Effector memory CD4-positive, alpha-beta T cell (primary cell): ENCODE results near the gene ASTN2.

Experiments
- DNase-seq, 3 donors: peaks; one replicate each; pipeline ENCODE4 v3.0.0-alpha.2; 2020
- H3K27ac ChIP-seq: 2 replicates; pipeline ENCODE4 v1.7.0; 2013; ENCODE audit warnings: mild to moderate bottlenecking, low read length, moderate library complexity; ENCODE audit not compliant: insufficient read depth, poor library complexity, severe bottlenecking
- H3K27me3 ChIP-seq: replicated peaks from 2 replicates; pipeline ENCODE4 v1.7.0; 2013; ENCODE audit warnings: mild to moderate bottlenecking, low read length; ENCODE audit not compliant: insufficient read depth, control insufficient read depth, poor library complexity, severe bottlenecking
- H3K36me3 ChIP-seq: 2 replicates; pipeline ENCODE4 v1.7.0; 2013; ENCODE audit warnings: mild to moderate bottlenecking, low read length, moderate library complexity; ENCODE audit not compliant: control insufficient read depth, insufficient read depth
- H3K4me1 ChIP-seq: 2 replicates; pipeline ENCODE4 v1.7.0; 2013; ENCODE audit warnings: low read length, mild to moderate bottlenecking; ENCODE audit not compliant: control insufficient read depth, insufficient read depth, poor library complexity, severe bottlenecking
- H3K4me3 ChIP-seq: 2 replicates; pipeline ENCODE4 v1.7.0; 2013; ENCODE audit warnings: low read length, low read depth, mild to moderate bottlenecking; ENCODE audit not compliant: insufficient read depth, poor library complexity, severe bottlenecking
- H3K9me3 ChIP-seq: 2 replicates; pipeline ENCODE4 v1.7.0; 2013; ENCODE audit warnings: mild to moderate bottlenecking, low read length, moderate library complexity; ENCODE audit not compliant: control insufficient read depth

The ASTN2 gene

DNA sequence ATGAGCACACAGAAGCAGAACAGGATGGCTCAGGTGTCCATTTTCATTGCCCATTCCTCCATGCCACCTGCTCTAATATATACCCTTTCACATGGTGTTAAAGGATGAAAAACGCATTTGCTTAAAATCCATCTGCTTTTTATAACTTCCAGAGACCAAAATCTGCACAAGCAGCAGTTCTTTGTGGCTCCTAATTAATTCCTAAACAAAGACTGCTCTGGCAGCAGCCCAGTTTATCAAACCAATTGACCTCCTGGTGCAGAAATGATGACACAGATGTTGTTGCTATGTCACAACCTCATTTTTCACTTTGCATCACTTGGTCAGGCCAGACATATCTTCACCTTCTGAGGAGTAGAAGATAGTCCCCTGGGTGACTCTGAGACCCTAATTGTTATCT is 141.2 kb downstream of the ASTN2 start:
- no peaks in the 10 kb centered on the region for H3K9me3 ChIP-seq
- no peak for DNase-seq
- H3K27ac ChIP-seq: no peak overlapping the region
- H3K4me3 ChIP-seq: no peak overlapping the region
- H3K27me3 ChIP-seq: no peaks in the 10 kb centered on the region
- H3K4me1 ChIP-seq: no peaks in the 10 kb centered on the region
- no peaks in the 10 kb centered on the region for H3K36me3 ChIP-seq

DNA sequence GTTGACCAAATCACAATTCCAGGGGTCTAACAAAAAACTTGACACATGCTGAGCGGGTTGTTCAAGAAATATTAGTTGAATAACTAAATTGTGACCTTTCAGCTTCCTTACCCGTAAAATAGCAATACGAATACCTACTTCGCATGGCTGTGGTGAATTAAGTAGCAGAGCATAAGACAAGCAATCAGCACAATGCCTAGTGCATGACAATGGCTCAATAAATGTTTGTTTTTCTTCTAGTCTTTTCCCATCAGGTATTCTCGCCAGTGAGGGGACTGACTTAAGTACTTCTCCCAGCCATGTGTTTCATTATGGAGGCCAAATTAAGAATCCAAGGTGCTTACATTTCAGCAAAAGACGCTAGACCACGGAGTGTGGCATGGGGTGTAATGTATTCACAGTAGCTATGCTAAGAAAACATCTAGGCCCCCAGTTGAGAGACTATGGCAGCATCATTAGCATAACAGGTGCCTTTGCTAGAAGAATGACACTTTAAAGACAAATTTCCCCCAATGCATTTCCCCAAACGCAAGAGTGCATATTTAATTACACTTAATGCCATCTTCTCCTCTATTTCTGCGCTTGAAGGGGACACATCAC is 145.9 kb downstream of the ASTN2 start:
- Histone ChIP-seq H3K36me3 (no peaks in the 10 kb centered on the region), H3K4me3 (no peak overlapping the region), H3K27me3 (no peaks in the 10 kb centered on the region), H3K4me1 (no peaks in the 10 kb centered on the region), H3K9me3 (no peaks in the 10 kb centered on the region), H3K27ac (no peak overlapping the region)
- no peak for DNase-seq

DNA sequence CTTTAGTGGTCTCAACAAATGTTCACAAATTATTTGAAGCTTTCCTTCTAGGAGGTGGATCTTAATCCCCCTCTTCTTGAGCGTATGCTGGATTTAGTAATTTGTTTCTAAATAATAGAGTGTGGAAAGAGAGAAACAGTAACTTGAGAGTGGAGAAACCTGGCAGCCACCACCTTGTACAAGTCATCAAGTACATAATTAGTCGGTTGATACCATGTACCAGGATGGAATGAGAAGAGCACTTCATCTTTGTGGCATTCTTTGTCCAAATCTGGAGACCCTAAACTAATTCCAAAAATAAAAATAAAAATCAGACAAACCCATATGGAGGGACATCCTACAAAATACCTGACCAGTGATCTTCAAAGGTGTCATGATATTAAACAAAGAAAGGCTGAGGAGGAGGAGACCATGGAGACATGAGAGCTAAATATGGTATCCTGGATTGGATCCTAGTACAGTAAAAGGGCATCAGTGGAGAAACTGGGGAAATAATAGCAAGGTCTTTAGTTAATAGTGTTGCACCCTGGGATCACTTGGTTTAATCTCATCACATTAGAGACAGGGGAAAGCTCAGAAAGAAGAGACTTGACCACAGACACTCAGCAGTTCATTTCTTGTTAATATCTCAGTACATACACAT is 147.9 kb downstream of the ASTN2 start:
- DNase-seq: no peak
- no peak overlapping the region for H3K27ac ChIP-seq
- H3K4me3 ChIP-seq: no peak overlapping the region
- H3K4me1 ChIP-seq: no peaks in the 10 kb centered on the region
- H3K36me3 ChIP-seq: no peaks in the 10 kb centered on the region
- H3K9me3 ChIP-seq: no peaks in the 10 kb centered on the region
- H3K27me3 ChIP-seq: no peaks in the 10 kb centered on the region

DNA sequence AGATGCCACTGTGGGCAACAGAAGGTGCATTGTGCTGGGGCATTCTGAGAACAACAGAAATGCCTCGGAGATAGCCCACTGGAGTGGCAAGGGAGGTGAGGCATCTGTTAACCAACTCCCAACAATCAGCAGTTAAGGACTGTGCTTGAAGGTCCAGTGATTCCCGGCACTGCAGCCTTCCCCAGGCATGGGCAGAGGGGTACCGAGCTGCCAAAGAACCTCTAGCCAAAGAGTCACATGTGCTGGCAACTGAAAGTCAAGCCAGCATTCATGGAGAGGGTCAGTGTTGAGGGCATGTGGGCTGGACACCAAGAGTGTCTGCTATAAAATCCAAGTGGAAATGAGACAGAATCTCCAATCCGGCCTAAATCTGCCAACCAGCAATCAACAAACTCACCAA is 149.6 kb downstream of the ASTN2 start:
- Histone ChIP-seq H3K27ac (no peak overlapping the region), H3K4me1 (no peaks in the 10 kb centered on the region), H3K36me3 (no peaks in the 10 kb centered on the region), H3K4me3 (no peak overlapping the region), H3K9me3 (no peaks in the 10 kb centered on the region), H3K27me3 (no peaks in the 10 kb centered on the region)
- no peak for DNase-seq

DNA sequence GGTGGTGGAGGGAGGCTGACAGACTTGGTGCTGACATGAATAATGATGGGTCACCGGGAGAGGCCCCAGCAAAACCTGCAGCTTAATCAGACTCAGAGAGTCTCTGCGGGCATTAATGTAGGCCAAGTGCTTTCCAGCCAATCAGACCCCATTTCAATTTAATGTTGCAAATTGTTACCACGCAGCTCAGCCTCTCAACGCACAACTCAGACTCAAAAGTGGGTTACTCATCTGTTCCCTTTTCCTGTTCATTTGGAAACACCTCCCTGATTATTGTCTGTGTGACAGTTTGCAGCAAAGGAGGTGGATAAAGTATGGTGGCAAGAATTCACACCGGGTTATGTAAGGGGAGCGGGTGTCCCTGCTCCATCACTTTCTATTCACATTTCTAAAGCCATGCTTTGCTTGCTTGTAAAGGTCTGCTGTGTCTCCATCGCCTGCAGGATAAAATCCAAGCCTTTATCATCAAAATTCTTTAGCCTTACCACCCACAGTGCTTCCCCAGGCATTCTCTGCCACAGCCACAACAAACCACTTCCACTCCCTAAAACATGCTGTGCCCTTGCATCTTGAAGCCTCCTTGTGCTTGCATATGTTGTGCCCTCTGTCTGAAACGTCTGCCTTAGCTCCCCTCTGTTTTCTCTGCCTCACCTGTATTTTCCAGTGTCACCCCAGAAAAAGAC is 156.5 kb downstream of the ASTN2 start:
- H3K27ac ChIP-seq: no peak overlapping the region
- no peak overlapping the region for H3K4me3 ChIP-seq
- no peaks in the 10 kb centered on the region for H3K36me3 ChIP-seq
- no peak for DNase-seq
- no peaks in the 10 kb centered on the region for H3K9me3 ChIP-seq
- no peaks in the 10 kb centered on the region for H3K4me1 ChIP-seq
- no peaks in the 10 kb centered on the region for H3K27me3 ChIP-seq

DNA sequence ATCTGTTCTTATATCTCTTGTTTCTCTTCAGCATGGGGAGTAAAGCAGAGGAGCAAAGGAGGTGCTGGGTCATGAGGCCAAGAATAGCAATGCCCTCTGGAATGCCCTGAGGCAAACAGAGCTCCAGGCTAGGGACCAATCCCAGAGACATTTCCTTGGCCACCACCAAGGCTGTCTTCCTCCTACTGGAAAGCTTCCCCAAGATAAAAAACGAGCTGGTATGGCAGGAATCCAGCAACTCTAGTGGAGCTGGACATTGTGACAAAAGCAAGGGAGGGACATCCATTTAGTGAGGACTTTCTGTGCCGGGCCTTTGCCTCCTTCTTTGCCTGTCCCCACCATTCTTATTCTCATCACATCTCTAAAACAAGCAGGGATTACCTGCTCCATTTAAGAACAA is 161.6 kb downstream of the ASTN2 start:
- no peaks in the 10 kb centered on the region for H3K27me3 ChIP-seq
- H3K9me3 ChIP-seq: no peaks in the 10 kb centered on the region
- H3K36me3 ChIP-seq: no peaks in the 10 kb centered on the region
- no peak overlapping the region for H3K27ac ChIP-seq
- H3K4me3 ChIP-seq: no peak overlapping the region
- no peak for DNase-seq
- no peaks in the 10 kb centered on the region for H3K4me1 ChIP-seq

- Histone ChIP-seq H3K36me3 (no peaks in the 10 kb centered on the region), H3K4me3 (no peak overlapping the region), H3K27ac (no peak overlapping the region), H3K27me3 (no peaks in the 10 kb centered on the region), H3K9me3 (no peaks in the 10 kb centered on the region), H3K4me1 (no peaks in the 10 kb centered on the region)
- DNase-seq: no peak
Observed at GRCh38 chr9:117250610-117251215, 164.1 kb downstream of the ASTN2 start.

GRCh38 chr9:117249799-117250198 is 165.1 kb downstream of the ASTN2 start:
- Histone ChIP-seq H3K27me3 (no peaks in the 10 kb centered on the region), H3K27ac (no peak overlapping the region), H3K36me3 (no peaks in the 10 kb centered on the region), H3K4me1 (no peaks in the 10 kb centered on the region), H3K4me3 (no peak overlapping the region), H3K9me3 (no peaks in the 10 kb centered on the region)
- no peak for DNase-seq

DNA sequence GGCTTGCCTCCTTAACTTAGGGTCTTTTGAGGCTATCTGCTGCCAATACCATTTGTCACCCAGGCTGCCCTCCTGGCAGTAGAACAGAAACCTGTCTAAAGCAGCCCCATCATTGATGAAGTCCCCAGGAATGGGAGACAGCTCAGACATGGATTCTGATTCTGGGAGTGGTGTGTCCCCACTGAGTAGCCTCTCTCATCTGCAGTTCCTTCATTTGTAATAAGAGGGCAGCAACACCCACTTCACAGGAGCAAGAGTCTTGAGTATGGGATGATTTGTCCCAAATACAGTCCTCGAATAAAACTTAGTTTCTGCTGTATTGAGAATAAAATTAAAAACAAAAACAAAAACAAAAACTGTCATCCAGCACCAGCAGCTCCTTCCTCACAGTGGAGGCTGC is 167.6 kb downstream of the ASTN2 start:
- Histone ChIP-seq H3K4me1 (no peaks in the 10 kb centered on the region), H3K9me3 (no peaks in the 10 kb centered on the region), H3K27me3 (no peaks in the 10 kb centered on the region), H3K36me3 (no peaks in the 10 kb centered on the region), H3K27ac (no peak overlapping the region), H3K4me3 (no peak overlapping the region)
- DNase-seq: no peak

- Histone ChIP-seq H3K27me3 (no peaks in the 10 kb centered on the region), H3K27ac (no peak overlapping the region), H3K9me3 (no peaks in the 10 kb centered on the region), H3K4me3 (no peak overlapping the region), H3K36me3 (no peaks in the 10 kb centered on the region), H3K4me1 (no peaks in the 10 kb centered on the region)
- DNase-seq: no peak
Observed at GRCh38 chr9:117245175-117245829, 169.6 kb downstream of the ASTN2 start.
